Endodermal cell (in vitro differentiated cells): Measurements from ENCODE around the gene POLR2J. TPM values are rescaled to one million over a fixed set of nuclear protein-coding genes. Genes with fewer than 3 reads are reported as not detected.
A peak's percentile ranks its signal among the peaks of the same experiment; 100 is the strongest.

Experiments
- DNase-seq: peaks from one replicate; pipeline ENCODE4 v3.0.0-alpha.2; 2017
- H3K27ac ChIP-seq: 2 replicates; pipeline ENCODE4 v1.5.1; 2013; ENCODE audit warnings: mild to moderate bottlenecking, low read depth, low read length, moderate library complexity
- H3K27me3 ChIP-seq: 2 replicates; pipeline ENCODE4 v1.6.1; 2013; ENCODE audit warnings: mild to moderate bottlenecking, low read length, moderate library complexity; ENCODE audit not compliant: insufficient read depth, control insufficient read depth, poor library complexity, severe bottlenecking
- H3K36me3 ChIP-seq: 2 replicates; pipeline ENCODE4 v1.7.0; 2013; ENCODE audit warnings: mild to moderate bottlenecking, low read length, moderate library complexity; ENCODE audit not compliant: control insufficient read depth, insufficient read depth
- H3K4me1 ChIP-seq: one replicate; pipeline ENCODE4 v1.7.0; 2013; ENCODE audit warnings: low read length; ENCODE audit not compliant: control insufficient read depth, insufficient read depth
- H3K4me3 ChIP-seq: 2 replicates; pipeline ENCODE4 v1.5.1; 2013; ENCODE audit warnings: mild to moderate bottlenecking, low read length, moderate library complexity
- H3K9ac ChIP-seq: 2 replicates; pipeline ENCODE4 v1.6.1; 2013; ENCODE audit warnings: mild to moderate bottlenecking, low read length, moderate library complexity; ENCODE audit not compliant: poor library complexity, severe bottlenecking; ENCODE audit errors: extremely low read depth
- H3K9me3 ChIP-seq: 2 replicates; pipeline ENCODE4 v1.6.1; 2013; ENCODE audit warnings: mild to moderate bottlenecking, low read length, moderate library complexity; ENCODE audit not compliant: control insufficient read depth
- H3K27ac Mint-ChIP-seq: 2 replicates; pipeline ENCODE4 v1.8.0; 2020; ENCODE audit warnings: mixed read lengths
- H3K27me3 Mint-ChIP-seq: 2 replicates; pipeline ENCODE4 v1.8.0; 2021; ENCODE audit warnings: mild to moderate bottlenecking, mixed read lengths; ENCODE audit not compliant: insufficient read depth
- H3K36me3 Mint-ChIP-seq: 2 replicates; pipeline ENCODE4 v1.8.0; 2020; ENCODE audit warnings: low read depth, mixed read lengths
- H3K4me1 Mint-ChIP-seq: 2 replicates; pipeline ENCODE4 v1.8.0; 2020; ENCODE audit warnings: mixed read lengths
- H3K4me3 Mint-ChIP-seq: 2 replicates; pipeline ENCODE4 v1.8.0; 2020; ENCODE audit warnings: mild to moderate bottlenecking, moderate library complexity, mixed read lengths
- H3K9me3 Mint-ChIP-seq: 2 replicates; pipeline ENCODE4 v1.8.0; 2020; ENCODE audit warnings: mild to moderate bottlenecking, mixed read lengths
- WGBS, 2 experiments: methylation state at CpG; one replicate each; pipeline versions ENCODE4 v1.1.5 to v1.1.7; 2013; ENCODE audit warnings: missing lambda C conversion rate in 2 of 2, mixed read lengths in 1 of 2; ENCODE audit not compliant: insufficient coverage in 1 of 2, insufficient read length in 1 of 2; 5-methylcytosine and 5-hydroxymethylcytosine counted together
- microRNA-seq: library from miRNA; unstranded; fragments of <30 nt; microRNA quantifications from one replicate; pipeline ENCODE4 v1.2.0, GENCODE V29; 2020; ENCODE audit warnings: borderline microRNAs expressed
- total RNA-seq, 2 donors: library from RNA; stranded (reverse); fragmentation: NEBNext Ultra II Directional in 1 of 2; extraction: Animal tissue kit (Norgen Biotek cat#: 25700) in 1 of 2; gene quantifications; 2 replicates in 1 of 2; 3 replicates in 1 of 2; pipeline ENCODE4 v1.2.1, GENCODE V29; 2021
- TF ChIP-seq, protein P1 (sequence below): fragments of 200-600 bp; sonication (generic); conservative IDR thresholded peaks from 2 replicates; pipeline ENCODE4 v1.5.0; 2021; ENCODE audit warnings: antibody characterized with exemption, mild to moderate bottlenecking

Gene POLR2J
- total RNA-seq, 2 donors from 2014 or later, result 48.6 to 59.0 TPM

DNA sequence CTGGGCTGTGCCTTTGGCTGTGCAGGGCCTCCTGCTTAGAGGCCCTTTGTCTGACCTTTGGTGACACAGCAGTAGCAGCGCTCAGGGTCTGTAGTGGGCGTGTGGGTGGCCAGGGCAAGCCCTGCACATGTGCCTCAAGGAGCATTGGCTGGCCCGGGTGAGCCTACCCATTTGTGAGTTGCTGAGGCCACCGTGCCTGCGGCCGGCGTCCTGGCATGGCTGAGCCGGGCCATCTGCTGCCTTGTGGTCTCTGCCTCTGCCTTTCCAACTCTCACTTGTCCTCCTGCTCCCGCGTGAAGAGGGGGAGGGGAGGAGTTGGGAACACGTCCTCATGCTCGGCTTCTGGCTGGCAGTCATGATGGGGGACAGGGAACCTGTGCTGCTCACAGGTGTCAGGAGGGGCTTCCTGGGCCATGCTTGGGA lies 54.6 kb downstream of the POLR2J start:
- peak; percentile 65 for DNase-seq
- H3K36me3 Mint-ChIP-seq, result peaks cover 58% of the 10 kb centered on the region
- 71 to 82% methylated on average over 9 to 12 of the region's 12 CpGs for WGBS, 2 experiments

More for the DNA sequence above, 54.6 kb downstream of the POLR2J start:
- no peak overlapping the region for H3K4me3 ChIP-seq
- H3K4me1 ChIP-seq, result peaks cover 3% of the 10 kb centered on the region
- H3K27me3 ChIP-seq, result no peaks in the 10 kb centered on the region
- TF ChIP-seq, protein P1, sequence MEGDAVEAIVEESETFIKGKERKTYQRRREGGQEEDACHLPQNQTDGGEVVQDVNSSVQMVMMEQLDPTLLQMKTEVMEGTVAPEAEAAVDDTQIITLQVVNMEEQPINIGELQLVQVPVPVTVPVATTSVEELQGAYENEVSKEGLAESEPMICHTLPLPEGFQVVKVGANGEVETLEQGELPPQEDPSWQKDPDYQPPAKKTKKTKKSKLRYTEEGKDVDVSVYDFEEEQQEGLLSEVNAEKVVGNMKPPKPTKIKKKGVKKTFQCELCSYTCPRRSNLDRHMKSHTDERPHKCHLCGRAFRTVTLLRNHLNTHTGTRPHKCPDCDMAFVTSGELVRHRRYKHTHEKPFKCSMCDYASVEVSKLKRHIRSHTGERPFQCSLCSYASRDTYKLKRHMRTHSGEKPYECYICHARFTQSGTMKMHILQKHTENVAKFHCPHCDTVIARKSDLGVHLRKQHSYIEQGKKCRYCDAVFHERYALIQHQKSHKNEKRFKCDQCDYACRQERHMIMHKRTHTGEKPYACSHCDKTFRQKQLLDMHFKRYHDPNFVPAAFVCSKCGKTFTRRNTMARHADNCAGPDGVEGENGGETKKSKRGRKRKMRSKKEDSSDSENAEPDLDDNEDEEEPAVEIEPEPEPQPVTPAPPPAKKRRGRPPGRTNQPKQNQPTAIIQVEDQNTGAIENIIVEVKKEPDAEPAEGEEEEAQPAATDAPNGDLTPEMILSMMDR, result no peak
- peak overlapping the region; percentile 61 for H3K27ac ChIP-seq
- H3K36me3 ChIP-seq, result peaks cover 26% of the 10 kb centered on the region
- no peak overlapping the region for H3K9ac ChIP-seq
- Mint-ChIP-seq H3K4me1 (peaks cover 9% of the 10 kb centered on the region), H3K4me3 (no peak overlapping the region), H3K27ac (peak overlapping the region; percentile 67), H3K27me3 (no peaks in the 10 kb centered on the region), H3K9me3 (no peaks in the 10 kb centered on the region)
- no peaks in the 10 kb centered on the region for H3K9me3 ChIP-seq

Small RNA genes within 50 kb of the gene (microRNA-seq; reads per million reads assigned to microRNA genes)
- not detected for gene MIR4467
- 0.44 reads per million for gene MIR5090

Other genes starting within 250 kb of the POLR2J start
- 1 to 10 TPM; 8.0 to 8.7 TPM for gene SH2B2, start 192.1 kb downstream of the POLR2J start, total RNA-seq
- gene SPDYE6, start 122.5 kb downstream of the POLR2J start, total RNA-seq, result not detected
- 10 to 100 TPM; 30.3 to 35.0 TPM for gene PRKRIP1, start 82.6 kb downstream of the POLR2J start, total RNA-seq
- 10 to 100 TPM; 24.3 to 26.1 TPM for gene ORAI2, start 45.3 kb downstream of the POLR2J start, total RNA-seq
- 10 to 100 TPM; 16.2 to 17.2 TPM for gene ALKBH4, start 14.1 kb downstream of the POLR2J start, total RNA-seq
- gene LRWD1, start 13.9 kb downstream of the POLR2J start, total RNA-seq, result 10 to 100 TPM; 30.9 to 43.5 TPM
- gene RASA4B, start 38.9 kb upstream of the POLR2J start, total RNA-seq, result 10 to 100 TPM in 1 of 2 donors, 1 to 10 TPM in 1; 3.5 to 11.5 TPM
- gene UPK3BL2, start 64.8 kb upstream of the POLR2J start, total RNA-seq, result 10 to 100 TPM in 1 of 2 donors, 1 to 10 TPM in 1; 9.8 to 25.5 TPM
- gene SPDYE2, start 72.3 kb upstream of the POLR2J start, total RNA-seq, result not detected
- 10 to 100 TPM; 24.9 to 42.9 TPM for gene POLR2J3, start 93.7 kb upstream of the POLR2J start, total RNA-seq
- 10 to 100 TPM; 10.9 to 44.0 TPM for gene RASA4, start 137.8 kb upstream of the POLR2J start, total RNA-seq
- 10 to 100 TPM; 16.8 to 18.7 TPM for gene UPK3BL1, start 163.9 kb upstream of the POLR2J start, total RNA-seq
- not detected for gene SPDYE2B, start 171.4 kb upstream of the POLR2J start, total RNA-seq
- gene POLR2J2, start 192.7 kb upstream of the POLR2J start, total RNA-seq, result 10 to 100 TPM in 1 of 2 donors, 1 to 10 TPM in 1; 7.0 to 15.5 TPM